ENCODE data around the gene DRC7.

The DRC7 gene

DNA sequence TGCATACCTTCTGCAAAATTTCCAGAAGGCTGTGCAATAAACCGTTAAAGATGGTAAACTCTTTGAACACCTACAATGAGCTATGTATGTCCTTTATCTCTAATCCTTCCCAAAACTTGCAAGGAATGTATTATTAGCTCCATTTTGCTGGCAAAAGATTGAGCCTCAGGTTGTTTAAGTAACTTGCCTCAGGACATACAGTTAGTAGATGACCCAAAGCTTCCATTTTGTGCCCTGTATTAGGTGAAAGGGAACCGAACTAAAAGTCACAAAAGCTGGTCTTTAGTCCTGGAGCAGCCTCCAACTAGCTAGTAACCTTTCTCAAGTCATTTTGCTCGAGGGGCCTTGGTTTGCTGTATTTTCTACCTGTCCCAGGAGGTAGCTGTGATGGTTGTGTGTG, 22.2 kb upstream of the DRC7 start:
- no peak overlapping the region for H3K4me3 ChIP-seq
- no peak for DNase-seq (ENCODE audit: low spot score)
- TF ChIP-seq, protein P1, sequence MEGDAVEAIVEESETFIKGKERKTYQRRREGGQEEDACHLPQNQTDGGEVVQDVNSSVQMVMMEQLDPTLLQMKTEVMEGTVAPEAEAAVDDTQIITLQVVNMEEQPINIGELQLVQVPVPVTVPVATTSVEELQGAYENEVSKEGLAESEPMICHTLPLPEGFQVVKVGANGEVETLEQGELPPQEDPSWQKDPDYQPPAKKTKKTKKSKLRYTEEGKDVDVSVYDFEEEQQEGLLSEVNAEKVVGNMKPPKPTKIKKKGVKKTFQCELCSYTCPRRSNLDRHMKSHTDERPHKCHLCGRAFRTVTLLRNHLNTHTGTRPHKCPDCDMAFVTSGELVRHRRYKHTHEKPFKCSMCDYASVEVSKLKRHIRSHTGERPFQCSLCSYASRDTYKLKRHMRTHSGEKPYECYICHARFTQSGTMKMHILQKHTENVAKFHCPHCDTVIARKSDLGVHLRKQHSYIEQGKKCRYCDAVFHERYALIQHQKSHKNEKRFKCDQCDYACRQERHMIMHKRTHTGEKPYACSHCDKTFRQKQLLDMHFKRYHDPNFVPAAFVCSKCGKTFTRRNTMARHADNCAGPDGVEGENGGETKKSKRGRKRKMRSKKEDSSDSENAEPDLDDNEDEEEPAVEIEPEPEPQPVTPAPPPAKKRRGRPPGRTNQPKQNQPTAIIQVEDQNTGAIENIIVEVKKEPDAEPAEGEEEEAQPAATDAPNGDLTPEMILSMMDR (IDR thresholded peaks at IDR 0.05), result no peak
- no peak overlapping the region for H3K27ac ChIP-seq

DNA sequence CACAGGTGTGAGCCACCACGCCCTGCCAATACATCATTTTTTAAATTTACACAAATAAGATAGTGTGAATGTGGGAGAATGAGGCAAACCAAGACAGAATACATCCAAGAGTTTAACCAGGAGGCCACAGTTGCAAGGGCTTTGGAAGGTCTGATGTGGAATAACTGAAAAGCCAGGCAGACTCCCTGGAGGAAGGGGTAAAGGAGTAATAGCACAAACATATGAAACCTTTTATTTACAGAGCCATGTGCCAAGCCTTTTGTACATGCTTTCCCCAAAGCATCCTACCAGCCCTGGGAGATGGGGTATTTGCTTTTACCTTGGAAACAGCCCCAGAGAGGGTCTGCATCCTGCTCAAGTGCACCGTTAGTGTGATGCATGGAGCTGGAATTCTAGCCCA, 21.8 kb upstream of the DRC7 start:
- no peak overlapping the region for H3K27ac ChIP-seq
- TF ChIP-seq, protein P1 (IDR thresholded peaks at IDR 0.05), result no peak
- no peak overlapping the region for H3K4me3 ChIP-seq
- no peak for DNase-seq (ENCODE audit: low spot score)

- TF ChIP-seq, protein P1 (IDR thresholded peaks at IDR 0.05), result no peak
- Histone ChIP-seq H3K27ac (no peak overlapping the region), H3K4me3 (no peak overlapping the region)
- no peak for DNase-seq (ENCODE audit: low spot score)
Measured at GRCh38 chr16:57675741-57676551, 18.7 kb upstream of the DRC7 start.

DNA sequence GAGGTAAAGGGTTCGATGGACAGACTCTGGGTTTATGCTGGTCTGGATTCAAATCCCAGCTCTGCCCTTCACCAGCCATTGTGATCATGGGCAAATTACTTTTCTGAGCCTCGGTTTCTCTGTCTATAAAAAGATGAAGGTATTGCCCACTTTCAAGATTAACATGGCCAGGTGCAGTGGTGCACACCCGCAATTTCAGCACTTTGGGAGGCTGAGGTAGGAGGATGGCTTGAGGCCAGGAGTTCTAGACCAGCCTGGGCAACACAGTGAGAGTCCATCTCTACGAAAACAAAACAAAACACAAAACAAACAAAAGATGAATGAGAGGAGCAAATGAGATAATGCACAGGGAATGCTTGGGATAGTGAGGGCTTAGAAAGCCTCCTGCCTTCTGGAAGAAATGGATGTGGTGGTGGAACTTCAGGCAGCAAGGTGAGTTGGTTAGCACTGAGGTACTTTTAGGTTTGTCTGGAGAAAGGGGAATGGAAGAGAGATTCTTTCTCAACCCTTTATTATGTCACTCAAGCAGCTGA, 18.0 kb upstream of the DRC7 start:
- no peak overlapping the region for H3K4me3 ChIP-seq
- no peak overlapping the region for H3K27ac ChIP-seq
- no peak for DNase-seq (ENCODE audit: low spot score)
- TF ChIP-seq, protein P1 (IDR thresholded peaks at IDR 0.05), result no peak

DNA sequence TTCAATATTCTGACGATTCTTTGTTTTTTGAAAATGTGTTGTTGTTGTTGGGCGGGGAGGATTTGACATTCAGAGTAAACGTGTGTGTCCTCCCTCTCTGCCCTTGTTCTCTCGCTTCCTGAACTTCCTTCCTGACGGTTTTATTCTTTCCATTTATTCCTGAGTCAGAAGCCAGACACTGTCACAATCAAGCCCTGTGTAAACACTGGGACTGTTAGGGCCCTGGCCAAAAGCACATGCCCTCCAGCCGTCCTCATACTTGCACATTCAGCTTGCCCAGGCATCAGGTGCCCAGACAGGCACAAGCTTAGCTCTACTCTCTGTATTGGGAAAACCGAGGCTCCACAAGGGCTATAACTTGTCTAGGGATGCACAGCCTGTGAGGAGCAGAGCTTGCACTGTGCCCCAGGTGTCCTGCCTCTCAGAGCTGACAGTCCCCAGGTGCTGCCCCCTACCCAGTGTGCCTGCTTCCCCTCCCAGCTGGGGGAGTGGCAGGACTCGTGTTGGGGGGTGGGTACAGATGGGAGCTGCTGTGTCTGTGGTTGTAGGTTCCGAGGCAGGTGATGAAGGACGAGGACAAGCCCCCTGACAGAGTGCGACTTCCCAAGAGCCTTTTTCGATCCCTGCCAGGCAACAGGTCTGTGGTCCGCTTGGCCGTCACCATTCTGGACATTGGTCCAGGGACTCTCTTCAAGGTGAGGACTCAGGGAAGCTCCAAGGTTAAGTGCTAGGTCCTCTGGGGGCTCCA, 16.8 kb upstream of the DRC7 start:
- TF ChIP-seq, protein P1 (IDR thresholded peaks at IDR 0.05), result no peak
- DNase-seq (ENCODE audit: low spot score), result no peak
- no peak overlapping the region for H3K27ac ChIP-seq
- no peak overlapping the region for H3K4me3 ChIP-seq

- no peak for DNase-seq (ENCODE audit: low spot score)
- Histone ChIP-seq H3K4me3 (no peak overlapping the region), H3K27ac (no peak overlapping the region)
- TF ChIP-seq, protein P1 (IDR thresholded peaks at IDR 0.05), result no peak
Measured at GRCh38 chr16:57679016-57679415, 15.6 kb upstream of the DRC7 start.
